ENCODE measurements around the gene TPRG1.

TPRG1 gene

GRCh38 chr3:189144645-189145044, 27.1 kb upstream of the TPRG1 start:
- Histone ChIP-seq H3K79me2 (ENCODE audit: control insufficient read depth, low read length) (no peaks in the 10 kb centered on the region), H3K27me3 (ENCODE audit: control insufficient read depth, low read length) (peaks cover 7% of the 10 kb centered on the region), H4K20me1 (ENCODE audit: control insufficient read depth, insufficient read depth, low read depth, low read length) (no peaks in the 10 kb centered on the region), H3K9me3 (ENCODE audit: control insufficient read depth, insufficient read depth, low read length) (no peaks in the 10 kb centered on the region), H3K36me3 (ENCODE audit: control insufficient read depth, low read length) (no peaks in the 10 kb centered on the region), H3F3A (ENCODE audit: control insufficient read depth, insufficient read depth) (no peaks in the 10 kb centered on the region), H3K4me1 (ENCODE audit: control insufficient read depth, low read length) (peaks cover 15% of the 10 kb centered on the region), H3K27ac (ENCODE audit: low read depth, low read length) (no peak overlapping the region), H3K9me2 (replicated peaks; ENCODE audit: control insufficient read depth, low read length) (no peaks in the 10 kb centered on the region), H3K4me3 (ENCODE audit: low read length) (no peak overlapping the region), H3K4me2 (ENCODE audit: low read length) (no peak overlapping the region)
- no peak for TF ChIP-seq EZH2phosphoT487 (IDR thresholded peaks at IDR 0.05; ENCODE audit: borderline replicate concordance, low read length)
- TF ChIP-seq CTCF (IDR thresholded peaks at IDR 0.05; ENCODE audit: low read depth, low read length, poor library complexity, severe bottlenecking): no peak

- no peak for TF ChIP-seq CTCF (IDR thresholded peaks at IDR 0.05; ENCODE audit: low read depth, low read length, poor library complexity, severe bottlenecking)
- no peak for TF ChIP-seq EZH2phosphoT487 (IDR thresholded peaks at IDR 0.05; ENCODE audit: borderline replicate concordance, low read length)
- Histone ChIP-seq H3K36me3 (ENCODE audit: control insufficient read depth, low read length) (no peaks in the 10 kb centered on the region), H3K27me3 (ENCODE audit: control insufficient read depth, low read length) (peaks cover 4% of the 10 kb centered on the region), H3F3A (ENCODE audit: control insufficient read depth, insufficient read depth) (no peaks in the 10 kb centered on the region), H3K4me3 (ENCODE audit: low read length) (no peak overlapping the region), H3K9me2 (replicated peaks; ENCODE audit: control insufficient read depth, low read length) (no peaks in the 10 kb centered on the region), H4K20me1 (ENCODE audit: control insufficient read depth, insufficient read depth, low read depth, low read length) (no peaks in the 10 kb centered on the region), H3K79me2 (ENCODE audit: control insufficient read depth, low read length) (no peaks in the 10 kb centered on the region), H3K27ac (ENCODE audit: low read depth, low read length) (no peak overlapping the region), H3K4me2 (ENCODE audit: low read length) (no peak overlapping the region), H3K9me3 (ENCODE audit: control insufficient read depth, insufficient read depth, low read length) (no peaks in the 10 kb centered on the region), H3K4me1 (ENCODE audit: control insufficient read depth, low read length) (peaks cover 15% of the 10 kb centered on the region)
These were observed 24.9 kb upstream of the TPRG1 start for GRCh38 chr3:189146848-189147247.

- no peak overlapping the region for H3K4me2 ChIP-seq (ENCODE audit: low read length)
- H3K27ac ChIP-seq (ENCODE audit: low read depth, low read length): no peak overlapping the region
- no peaks in the 10 kb centered on the region for H3K36me3 ChIP-seq (ENCODE audit: control insufficient read depth, low read length)
- H4K20me1 ChIP-seq (ENCODE audit: control insufficient read depth, insufficient read depth, low read depth, low read length): no peaks in the 10 kb centered on the region
- H3K4me1 ChIP-seq (ENCODE audit: control insufficient read depth, low read length): peaks cover 15% of the 10 kb centered on the region
- H3K27me3 ChIP-seq (ENCODE audit: control insufficient read depth, low read length): peaks cover 4% of the 10 kb centered on the region; the same call in 1 of the 2 replicates
- no peak for TF ChIP-seq EZH2phosphoT487 (IDR thresholded peaks at IDR 0.05; ENCODE audit: borderline replicate concordance, low read length)
- TF ChIP-seq CTCF (IDR thresholded peaks at IDR 0.05; ENCODE audit: low read depth, low read length, poor library complexity, severe bottlenecking): peak; percentile 85
- H3F3A ChIP-seq (ENCODE audit: control insufficient read depth, insufficient read depth): no peaks in the 10 kb centered on the region
- no peak overlapping the region for H3K4me3 ChIP-seq (ENCODE audit: low read length)
- H3K9me3 ChIP-seq (ENCODE audit: control insufficient read depth, insufficient read depth, low read length): no peaks in the 10 kb centered on the region
- no peaks in the 10 kb centered on the region for H3K79me2 ChIP-seq (ENCODE audit: control insufficient read depth, low read length)
- no peaks in the 10 kb centered on the region for H3K9me2 ChIP-seq (replicated peaks; ENCODE audit: control insufficient read depth, low read length)
These were observed 23.7 kb upstream of the TPRG1 start for GRCh38 chr3:189148081-189148507.

All from DOHH2 (cell line).